MM.1S (cell line): ENCODE measurements around the gene NFE2L3.

Experiments used
- DNase-seq: peaks from one replicate; pipeline ENCODE4 v3.0.0-alpha.2; 2015
- H2AFZ ChIP-seq: fragments of 300-600 bp; sonication (generic); 2 replicates; pipeline ENCODE4 v1.6.0; 2016; ENCODE audit warnings: antibody characterized with exemption, low read length
- H3F3A ChIP-seq: fragments of 300-600 bp; sonication (generic); 2 replicates; pipeline ENCODE4 v1.6.1; 2016; ENCODE audit warnings: mild to moderate bottlenecking, antibody characterized with exemption, low read length, moderate library complexity, mixed read lengths; ENCODE audit not compliant: insufficient read depth
- H3K27ac ChIP-seq: fragments of 300-600 bp; sonication (generic); 2 replicates; pipeline ENCODE4 v1.5.1; 2016; ENCODE audit warnings: mild to moderate bottlenecking, low read length
- H3K27me3 ChIP-seq: fragments of 300-600 bp; sonication (generic); replicated peaks from 2 replicates; pipeline ENCODE4 v1.6.0; 2016; ENCODE audit warnings: low read length; ENCODE audit not compliant: insufficient read depth
- H3K36me3 ChIP-seq: fragments of 300-600 bp; sonication (generic); replicated peaks from 2 replicates; pipeline ENCODE4 v1.6.1; 2016; ENCODE audit warnings: mild to moderate bottlenecking, low read length, mixed read lengths; ENCODE audit not compliant: insufficient read depth
- H3K4me1 ChIP-seq: fragments of 300-600 bp; sonication (generic); 2 replicates; pipeline ENCODE4 v1.6.1; 2016; ENCODE audit warnings: low read length, mixed read lengths
- H3K4me2 ChIP-seq: fragments of 300-600 bp; sonication (generic); 2 replicates; pipeline ENCODE4 v1.6.0; 2016; ENCODE audit warnings: low read depth, low read length
- H3K4me3 ChIP-seq: fragments of 300-600 bp; sonication (generic); 2 replicates; pipeline ENCODE4 v1.5.1; 2016; ENCODE audit warnings: low read length, mixed read lengths
- H3K79me2 ChIP-seq: fragments of 300-600 bp; sonication (generic); 2 replicates; pipeline ENCODE4 v1.6.1; 2016; ENCODE audit warnings: mixed run types, low read length, mixed read lengths
- H3K9ac ChIP-seq: fragments of 300-600 bp; sonication (generic); 2 replicates; pipeline ENCODE4 v1.6.1; 2016; ENCODE audit warnings: low read length, mixed read lengths
- H3K9me2 ChIP-seq: fragments of 300-600 bp; sonication (generic); replicated peaks from 2 replicates; pipeline ENCODE4 v1.6.1; 2016; ENCODE audit warnings: mild to moderate bottlenecking, low read length, mixed read lengths; ENCODE audit not compliant: insufficient read depth
- H3K9me3 ChIP-seq: fragments of 300-600 bp; sonication (generic); replicated peaks from 2 replicates; pipeline ENCODE4 v1.6.1; 2016; ENCODE audit warnings: mild to moderate bottlenecking, low read length, mixed read lengths; ENCODE audit not compliant: insufficient read depth
- H4K20me1 ChIP-seq: fragments of 300-600 bp; sonication (generic); 2 replicates; pipeline ENCODE4 v1.6.1; 2016; ENCODE audit warnings: mild to moderate bottlenecking, low read length, moderate library complexity, mixed read lengths; ENCODE audit not compliant: insufficient read depth
- CTCF ChIP-seq: fragments of 300-600 bp; sonication (generic); IDR thresholded peaks from 2 replicates; pipeline ENCODE4 v1.5.1; 2016; ENCODE audit warnings: antibody characterized with exemption, low read length, mixed read lengths
- EZH2 ChIP-seq: fragments of 300-600 bp; sonication (generic); optimal IDR thresholded peaks from 2 replicates; pipeline ENCODE3; 2017; ENCODE audit warnings: low read depth, mild to moderate bottlenecking, antibody characterized with exemption, low read length, mixed read lengths
- EZH2phosphoT487 ChIP-seq: fragments of 300-600 bp; sonication (generic); IDR thresholded peaks from 2 replicates; pipeline ENCODE4 v1.6.1; 2018; ENCODE audit warnings: antibody characterized with exemption, low read length

NFE2L3 gene

GRCh38 chr7:26105931-26106330 lies 46.1 kb upstream of the NFE2L3 start:
- H3K9me3 ChIP-seq = no peaks in the 10 kb centered on the region
- H3K9me2 ChIP-seq = no peaks in the 10 kb centered on the region
- H3K4me2 ChIP-seq = no peak overlapping the region
- no peaks in the 10 kb centered on the region for H3K4me1 ChIP-seq
- H3K27me3 ChIP-seq = no peaks in the 10 kb centered on the region
- H2AFZ ChIP-seq = no peak overlapping the region
- no peaks in the 10 kb centered on the region for H3K79me2 ChIP-seq
- H4K20me1 ChIP-seq = no peaks in the 10 kb centered on the region
- no peak overlapping the region for H3K27ac ChIP-seq
- no peak for TF ChIP-seq EZH2phosphoT487
- TF ChIP-seq EZH2 = no peak
- TF ChIP-seq CTCF = no peak
- no peaks in the 10 kb centered on the region for H3F3A ChIP-seq
- H3K4me3 ChIP-seq = no peak overlapping the region
- H3K36me3 ChIP-seq = no peaks in the 10 kb centered on the region
- H3K9ac ChIP-seq = no peak overlapping the region
- DNase-seq = no peak

- no peak for DNase-seq
- Histone ChIP-seq H3K27ac (no peak overlapping the region), H3K4me2 (no peak overlapping the region), H3K4me1 (peaks cover 11% of the 10 kb centered on the region), H3K9me3 (no peaks in the 10 kb centered on the region), H3K27me3 (no peaks in the 10 kb centered on the region), H3K79me2 (no peaks in the 10 kb centered on the region), H3K9ac (no peak overlapping the region), H2AFZ (no peak overlapping the region), H3F3A (peaks cover 9% of the 10 kb centered on the region), H3K9me2 (no peaks in the 10 kb centered on the region), H3K4me3 (no peak overlapping the region), H4K20me1 (no peaks in the 10 kb centered on the region), H3K36me3 (no peaks in the 10 kb centered on the region)
- no peak for TF ChIP-seq CTCF
- TF ChIP-seq EZH2 = no peak
- no peak for TF ChIP-seq EZH2phosphoT487
These were observed 39.7 kb upstream of the NFE2L3 start for GRCh38 chr7:26112203-26112740.

GRCh38 chr7:26115650-26116049 lies 36.3 kb upstream of the NFE2L3 start:
- Histone ChIP-seq H2AFZ (no peak overlapping the region), H3K79me2 (no peaks in the 10 kb centered on the region), H3K4me3 (no peak overlapping the region), H3K9ac (no peak overlapping the region), H3K36me3 (no peaks in the 10 kb centered on the region), H3K9me2 (no peaks in the 10 kb centered on the region), H4K20me1 (no peaks in the 10 kb centered on the region), H3K4me1 (peaks cover 19% of the 10 kb centered on the region), H3K27ac (no peak overlapping the region), H3K27me3 (no peaks in the 10 kb centered on the region), H3F3A (peaks cover 13% of the 10 kb centered on the region), H3K4me2 (no peak overlapping the region), H3K9me3 (no peaks in the 10 kb centered on the region)
- no peak for TF ChIP-seq CTCF
- TF ChIP-seq EZH2 = no peak
- no peak for TF ChIP-seq EZH2phosphoT487
- no peak for DNase-seq
